KMS-11 (cell line): Measurements from ENCODE around the gene TRIM9.

ENCODE experiments used
- H2AFZ ChIP-seq: fragments of 200-600 bp; sonication (generic); 2 replicates; pipeline ENCODE4 v1.6.1; 2016; ENCODE audit warnings: antibody characterized with exemption, mixed run types, low read depth
- H3K27ac ChIP-seq: fragments of 200-600 bp; sonication (generic); 2 replicates; pipeline ENCODE4 v1.6.1; 2016; ENCODE audit warnings: mild to moderate bottlenecking, mixed run types
- H3K27me3 ChIP-seq: fragments of 200-600 bp; sonication (generic); 2 replicates; pipeline ENCODE4 v1.6.1; 2017; ENCODE audit warnings: mild to moderate bottlenecking, low read depth, mixed run types, moderate library complexity; ENCODE audit not compliant: insufficient read depth
- H3K36me3 ChIP-seq: fragments of 200-600 bp; sonication (generic); 2 replicates; pipeline ENCODE4 v1.6.1; 2017; ENCODE audit warnings: mild to moderate bottlenecking, mixed run types; ENCODE audit not compliant: insufficient read depth
- H3K4me1 ChIP-seq: fragments of 200-600 bp; sonication (generic); 2 replicates; pipeline ENCODE4 v1.6.1; 2016; ENCODE audit warnings: mild to moderate bottlenecking, low read depth, mixed run types; ENCODE audit not compliant: poor library complexity, severe bottlenecking
- H3K4me2 ChIP-seq: fragments of 200-600 bp; sonication (generic); 2 replicates; pipeline ENCODE4 v1.7.0; 2016; ENCODE audit warnings: mild to moderate bottlenecking, mixed run types
- H3K4me3 ChIP-seq: fragments of 200-600 bp; sonication (generic); IDR thresholded peaks from 2 replicates; pipeline ENCODE4 v1.6.1; 2017; ENCODE audit warnings: low read depth, low read length, mixed read lengths; ENCODE audit not compliant: insufficient read depth
- H3K79me2 ChIP-seq: fragments of 200-600 bp; sonication (generic); 2 replicates; pipeline ENCODE4 v1.6.1; 2016; ENCODE audit warnings: low read depth, mixed run types; ENCODE audit not compliant: insufficient read depth
- H3K9ac ChIP-seq: fragments of 200-600 bp; sonication (generic); 2 replicates; pipeline ENCODE4 v1.6.1; 2016; ENCODE audit warnings: mild to moderate bottlenecking, mixed run types
- H4K20me1 ChIP-seq: fragments of 200-600 bp; sonication (generic); 2 replicates; pipeline ENCODE4 v1.6.1; 2016; ENCODE audit warnings: mild to moderate bottlenecking, mixed run types; ENCODE audit not compliant: insufficient read depth
- CTCF ChIP-seq: fragments of 200-600 bp; sonication (generic); conservative IDR thresholded peaks from 2 replicates; pipeline ENCODE4 v1.6.1; 2017; ENCODE audit warnings: low read depth, mild to moderate bottlenecking, antibody characterized with exemption, low read length, moderate library complexity, mixed read lengths

The TRIM9 gene

DNA sequence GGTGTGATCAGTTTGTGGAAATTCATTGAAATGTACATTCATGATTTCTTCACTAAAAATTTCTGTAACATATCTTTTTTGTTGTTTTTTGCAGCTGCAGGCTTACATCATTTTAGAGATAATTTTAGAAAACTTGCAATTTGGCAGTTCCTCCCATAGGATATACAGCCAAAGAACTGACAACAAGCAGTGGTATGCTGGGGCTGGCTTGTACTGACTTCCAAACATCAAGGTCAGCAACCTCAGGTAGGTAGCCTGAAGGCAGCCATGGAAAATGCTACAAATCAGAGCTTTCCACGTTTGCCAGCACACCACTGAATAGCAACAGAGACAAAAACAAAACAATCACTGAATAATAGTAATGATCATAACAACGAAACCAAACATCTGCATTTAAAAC, 21.2 kb downstream of the TRIM9 start:
- Histone ChIP-seq H3K27ac (no peak overlapping the region), H3K4me1 (no peaks in the 10 kb centered on the region), H3K27me3 (no peaks in the 10 kb centered on the region), H3K36me3 (no peaks in the 10 kb centered on the region), H3K4me2 (no peak overlapping the region), H3K9ac (no peak overlapping the region), H3K79me2 (no peaks in the 10 kb centered on the region), H3K4me3 (no peak overlapping the region), H4K20me1 (no peaks in the 10 kb centered on the region), H2AFZ (no peak overlapping the region)
- no peak for TF ChIP-seq CTCF

- Histone ChIP-seq H3K4me2 (no peak overlapping the region), H3K36me3 (no peaks in the 10 kb centered on the region), H3K27me3 (no peaks in the 10 kb centered on the region), H4K20me1 (no peaks in the 10 kb centered on the region), H3K4me1 (no peaks in the 10 kb centered on the region), H3K27ac (no peak overlapping the region), H2AFZ (no peak overlapping the region), H3K4me3 (no peak overlapping the region), H3K79me2 (no peaks in the 10 kb centered on the region), H3K9ac (no peak overlapping the region)
- no peak for TF ChIP-seq CTCF
Measured at GRCh38 chr14:51072976-51073375, 21.9 kb downstream of the TRIM9 start.

- H3K36me3 ChIP-seq: no peaks in the 10 kb centered on the region
- H4K20me1 ChIP-seq: no peaks in the 10 kb centered on the region
- H2AFZ ChIP-seq: no peak overlapping the region
Measured at GRCh38 chr14:51071857-51072256, 23.0 kb downstream of the TRIM9 start.

GRCh38 chr14:51070726-51071125, 24.2 kb downstream of the TRIM9 start:
- H3K79me2 ChIP-seq: no peaks in the 10 kb centered on the region
- no peaks in the 10 kb centered on the region for H3K27me3 ChIP-seq
- H3K9ac ChIP-seq: no peak overlapping the region
- no peaks in the 10 kb centered on the region for H3K36me3 ChIP-seq
- no peak overlapping the region for H3K27ac ChIP-seq
- H3K4me1 ChIP-seq: no peaks in the 10 kb centered on the region
- no peak overlapping the region for H3K4me2 ChIP-seq
- H3K4me3 ChIP-seq: no peak overlapping the region
- H4K20me1 ChIP-seq: no peaks in the 10 kb centered on the region
- no peak overlapping the region for H2AFZ ChIP-seq
- TF ChIP-seq CTCF: no peak

More at GRCh38 chr14:51071857-51072256, 23.0 kb downstream of the TRIM9 start:
- TF ChIP-seq CTCF: no peak
- Histone ChIP-seq H3K27me3 (no peaks in the 10 kb centered on the region), H3K4me3 (no peak overlapping the region), H3K4me1 (no peaks in the 10 kb centered on the region), H3K79me2 (no peaks in the 10 kb centered on the region), H3K9ac (no peak overlapping the region), H3K4me2 (no peak overlapping the region), H3K27ac (no peak overlapping the region)
